Measurements from ENCODE around the gene DERA. TPM values are rescaled to one million over a fixed set of nuclear protein-coding genes. Genes with fewer than 3 reads are reported as not detected.

Gene DERA
- total and polyA plus RNA-seq, 2 donors from 2014 or later, result 40.2 to 59.5 TPM

DNA sequence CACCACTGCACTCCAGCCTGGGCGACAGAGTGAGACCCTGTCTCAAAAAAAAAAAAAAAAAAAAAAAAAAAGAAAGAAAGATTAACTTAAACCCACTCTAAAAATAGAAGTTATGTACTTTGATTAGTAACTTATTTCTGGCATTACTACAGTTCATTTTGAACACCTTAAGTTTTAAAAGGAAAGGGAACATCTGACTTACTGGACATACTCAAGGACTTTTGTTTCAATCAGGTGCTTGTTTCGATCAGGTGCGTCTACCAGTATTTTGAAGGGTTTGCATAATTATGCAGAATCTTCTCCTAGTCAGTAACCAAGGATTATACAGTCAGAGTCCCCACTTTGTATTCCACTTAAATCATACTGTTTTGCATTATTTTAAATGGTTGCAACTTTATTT is 105.6 kb downstream of the DERA start:
- no peak for TF ChIP-seq CTCF (IDR thresholded peaks at IDR 0.05; ENCODE audit: borderline replicate concordance, extremely low read depth, insufficient read depth)
- Histone ChIP-seq H3K4me3 (ENCODE audit: low read length in 3 of 3) (peak overlapping the region in 2 of 3 donors; percentile 19 to 35), H3K27me3 (ENCODE audit: control insufficient read depth, insufficient read depth, low read length) (no peaks in the 10 kb centered on the region), H3K9me3 (ENCODE audit: control insufficient read depth in 2 of 3, insufficient read depth in 1 of 3, low read length in 3 of 3) (no peaks in the 10 kb centered on the region), H3K36me3 (ENCODE audit: control insufficient read depth in 2 of 3, insufficient read depth in 3 of 3, low read length in 3 of 3) (no peaks in the 10 kb centered on the region), H3K4me1 (ENCODE audit: control insufficient read depth in 2 of 3, insufficient read depth in 2 of 3, low read depth in 1 of 3, low read length in 3 of 3) (peaks cover 0 to 14% (median 8%) of the 10 kb centered on the region in 3 donors), H3K27ac (ENCODE audit: low read depth in 2 of 2, low read length in 2 of 2) (peak overlapping the region; percentile 73), H3K9ac (ENCODE audit: low read length in 3 of 3) (peak overlapping the region in 1 of 3 donors; percentile 48)
- intact Hi-C loops (cut with DNase I), result no loop called here
- no peak for DNase-seq
- FAIRE-seq, result no peak

DNA sequence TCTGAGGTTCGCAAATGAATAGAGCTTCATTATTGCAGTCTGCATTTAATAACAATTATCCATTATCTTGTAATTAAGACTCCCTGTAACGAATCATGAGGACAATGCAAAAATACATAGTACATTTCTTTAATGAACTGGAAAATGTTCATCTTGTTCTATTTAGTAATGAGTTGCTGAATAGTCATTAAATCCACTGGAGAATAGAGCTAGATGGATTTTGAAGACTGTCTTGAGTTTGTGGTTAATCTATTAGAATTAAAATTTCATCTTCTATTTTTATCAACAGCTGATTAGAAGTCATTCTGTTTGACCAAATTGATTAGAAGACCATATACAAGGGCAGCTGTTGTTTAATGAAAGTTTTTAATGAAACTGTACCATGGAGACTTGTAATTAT is 107.2 kb downstream of the DERA start:
- FAIRE-seq, result no peak
- no peak for TF ChIP-seq CTCF (IDR thresholded peaks at IDR 0.05; ENCODE audit: borderline replicate concordance, extremely low read depth, insufficient read depth)
- H3K27ac ChIP-seq (ENCODE audit: low read depth in 2 of 2, low read length in 2 of 2), result no peak overlapping the region

DNA sequence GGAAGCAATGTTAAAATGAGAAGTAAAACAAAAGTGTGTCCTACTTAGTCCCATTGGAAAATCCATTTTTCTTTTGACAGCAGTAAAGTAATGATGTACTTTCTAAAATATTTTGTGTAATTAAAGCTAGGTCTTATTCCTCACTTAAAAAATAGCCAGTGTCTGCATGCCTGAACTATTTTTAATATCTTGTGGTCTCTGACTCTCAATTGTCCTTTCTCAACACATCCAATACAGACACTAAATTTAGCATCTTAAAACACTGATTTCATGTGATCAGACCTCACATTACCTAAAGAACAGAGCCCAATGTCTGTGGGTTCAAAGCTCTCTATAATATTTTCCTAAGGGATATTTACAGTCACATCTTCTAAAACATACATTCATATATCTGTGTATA is 108.0 kb downstream of the DERA start:
- peaks cover 0 to 15% (median 9%) of the 10 kb centered on the region in 3 donors for H3K4me1 ChIP-seq (ENCODE audit: control insufficient read depth in 2 of 3, insufficient read depth in 2 of 3, low read depth in 1 of 3, low read length in 3 of 3)
- no peak for FAIRE-seq
- H3K27me3 ChIP-seq (ENCODE audit: control insufficient read depth, insufficient read depth, low read length), result no peaks in the 10 kb centered on the region
- H3K9ac ChIP-seq (ENCODE audit: low read length in 3 of 3), result no peak overlapping the region
- intact Hi-C loops (cut with DNase I), result no loop called here
- H3K27ac ChIP-seq (ENCODE audit: low read depth in 2 of 2, low read length in 2 of 2), result no peak overlapping the region
- no peak overlapping the region for H3K4me3 ChIP-seq (ENCODE audit: low read length in 3 of 3)
- no peaks in the 10 kb centered on the region for H3K9me3 ChIP-seq (ENCODE audit: control insufficient read depth in 2 of 3, insufficient read depth in 1 of 3, low read length in 3 of 3)
- DNase-seq, result no peak
- H3K36me3 ChIP-seq (ENCODE audit: control insufficient read depth in 2 of 3, insufficient read depth in 3 of 3, low read length in 3 of 3), result no peaks in the 10 kb centered on the region
- no peak for TF ChIP-seq CTCF (IDR thresholded peaks at IDR 0.05; ENCODE audit: borderline replicate concordance, extremely low read depth, insufficient read depth)

More for the DNA sequence above, 107.2 kb downstream of the DERA start:
- no peak overlapping the region for H3K9ac ChIP-seq (ENCODE audit: low read length in 3 of 3)
- intact Hi-C loops (cut with DNase I), result no loop called here
- no peak for DNase-seq
- H3K9me3 ChIP-seq (ENCODE audit: control insufficient read depth in 2 of 3, insufficient read depth in 1 of 3, low read length in 3 of 3), result no peaks in the 10 kb centered on the region
- peaks cover 0 to 15% (median 9%) of the 10 kb centered on the region in 3 donors for H3K4me1 ChIP-seq (ENCODE audit: control insufficient read depth in 2 of 3, insufficient read depth in 2 of 3, low read depth in 1 of 3, low read length in 3 of 3)
- no peak overlapping the region for H3K4me3 ChIP-seq (ENCODE audit: low read length in 3 of 3)
- H3K36me3 ChIP-seq (ENCODE audit: control insufficient read depth in 2 of 3, insufficient read depth in 3 of 3, low read length in 3 of 3), result no peaks in the 10 kb centered on the region
- no peaks in the 10 kb centered on the region for H3K27me3 ChIP-seq (ENCODE audit: control insufficient read depth, insufficient read depth, low read length)

DNA sequence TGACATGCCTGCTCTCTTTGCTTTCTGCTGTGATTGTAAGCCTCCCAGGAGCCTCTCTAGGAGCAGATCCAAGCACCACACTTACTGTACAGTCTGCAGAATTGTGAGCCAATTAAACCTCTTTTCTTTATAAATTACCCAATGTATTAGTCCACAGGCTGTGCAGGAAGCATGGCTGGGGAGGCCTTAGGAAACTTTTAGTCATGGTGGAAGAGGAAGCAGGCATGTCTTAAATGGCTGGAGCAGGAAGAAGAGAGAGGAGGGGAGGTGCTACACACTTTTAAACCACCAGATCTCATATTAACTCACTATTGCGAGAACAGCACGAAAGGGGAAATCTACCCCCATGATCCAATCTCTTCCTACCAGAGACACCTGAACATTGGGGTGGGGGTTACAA is 108.9 kb downstream of the DERA start:
- H3K4me1 ChIP-seq (ENCODE audit: control insufficient read depth in 2 of 3, insufficient read depth in 2 of 3, low read depth in 1 of 3, low read length in 3 of 3), result peaks cover 0 to 15% (median 9%) of the 10 kb centered on the region in 3 donors
- peak overlapping the region in 1 of 2 donors; percentile 58 for H3K27ac ChIP-seq (ENCODE audit: low read depth in 2 of 2, low read length in 2 of 2)
- intact Hi-C loops (cut with DNase I), result no loop called here
- H3K9me3 ChIP-seq (ENCODE audit: control insufficient read depth in 2 of 3, insufficient read depth in 1 of 3, low read length in 3 of 3), result no peaks in the 10 kb centered on the region
- no peak for FAIRE-seq
- no peak overlapping the region for H3K4me3 ChIP-seq (ENCODE audit: low read length in 3 of 3)
- H3K9ac ChIP-seq (ENCODE audit: low read length in 3 of 3), result no peak overlapping the region
- TF ChIP-seq CTCF (IDR thresholded peaks at IDR 0.05; ENCODE audit: borderline replicate concordance, extremely low read depth, insufficient read depth), result no peak
- H3K27me3 ChIP-seq (ENCODE audit: control insufficient read depth, insufficient read depth, low read length), result no peaks in the 10 kb centered on the region
- DNase-seq, result no peak
- H3K36me3 ChIP-seq (ENCODE audit: control insufficient read depth in 2 of 3, insufficient read depth in 3 of 3, low read length in 3 of 3), result no peaks in the 10 kb centered on the region

Measured in kidney (tissue), 14 donors.